Measurements from ENCODE around the gene SERPINE3.
A peak's percentile ranks its signal among the peaks of the same experiment; 100 is the strongest.

The SERPINE3 gene

DNA sequence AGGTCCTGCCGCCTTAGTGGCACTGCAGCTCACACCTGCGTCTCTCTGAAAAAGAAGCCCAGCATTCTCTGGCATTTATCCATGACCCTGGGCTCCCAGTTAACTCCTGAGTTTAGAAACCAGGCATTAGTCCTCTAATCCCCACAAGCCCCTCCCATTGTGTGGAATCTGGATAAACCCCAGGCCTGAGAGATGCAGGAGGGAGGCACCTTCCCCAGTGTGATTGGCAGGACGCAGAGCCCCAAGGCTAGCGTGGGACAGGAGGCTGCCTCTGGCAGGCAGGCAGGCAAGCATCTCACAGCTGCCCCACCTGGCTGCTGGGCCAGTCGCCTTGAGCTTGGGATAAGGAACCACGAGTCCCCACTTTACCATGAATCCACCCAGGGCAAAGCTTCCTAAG is 11.0 kb upstream of the SERPINE3 start:
- DNase-seq (ENCODE audit: low read depth in 2 of 2) = no peak

- no peak for DNase-seq (ENCODE audit: low read depth in 2 of 2)
Measured at GRCh38 chr13:51329606-51330005, 9.9 kb upstream of the SERPINE3 start.

DNA sequence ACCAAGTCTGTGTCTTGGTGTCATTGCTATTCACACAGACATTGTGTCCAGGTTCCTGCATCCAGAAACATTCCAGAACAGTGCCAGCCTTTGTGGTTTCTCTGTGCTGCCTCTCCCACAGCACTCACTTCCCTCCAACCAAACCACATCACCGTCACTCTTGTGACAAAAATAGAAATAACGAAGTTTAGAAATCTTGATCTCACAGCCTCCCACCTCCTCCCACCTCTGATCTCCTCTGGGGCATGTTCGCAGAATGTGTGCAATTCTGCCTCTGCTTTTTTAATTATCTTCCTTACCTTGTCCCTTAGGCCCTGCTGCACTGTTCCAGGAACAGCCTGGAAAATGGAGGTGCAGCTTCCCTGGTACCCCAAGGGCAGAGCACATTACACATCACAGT is 8.7 kb upstream of the SERPINE3 start:
- no peak for DNase-seq (ENCODE audit: low read depth in 2 of 2)

- no peak for DNase-seq (ENCODE audit: low read depth in 2 of 2)
Measured at GRCh38 chr13:51331354-51331861, 8.1 kb upstream of the SERPINE3 start.

DNA sequence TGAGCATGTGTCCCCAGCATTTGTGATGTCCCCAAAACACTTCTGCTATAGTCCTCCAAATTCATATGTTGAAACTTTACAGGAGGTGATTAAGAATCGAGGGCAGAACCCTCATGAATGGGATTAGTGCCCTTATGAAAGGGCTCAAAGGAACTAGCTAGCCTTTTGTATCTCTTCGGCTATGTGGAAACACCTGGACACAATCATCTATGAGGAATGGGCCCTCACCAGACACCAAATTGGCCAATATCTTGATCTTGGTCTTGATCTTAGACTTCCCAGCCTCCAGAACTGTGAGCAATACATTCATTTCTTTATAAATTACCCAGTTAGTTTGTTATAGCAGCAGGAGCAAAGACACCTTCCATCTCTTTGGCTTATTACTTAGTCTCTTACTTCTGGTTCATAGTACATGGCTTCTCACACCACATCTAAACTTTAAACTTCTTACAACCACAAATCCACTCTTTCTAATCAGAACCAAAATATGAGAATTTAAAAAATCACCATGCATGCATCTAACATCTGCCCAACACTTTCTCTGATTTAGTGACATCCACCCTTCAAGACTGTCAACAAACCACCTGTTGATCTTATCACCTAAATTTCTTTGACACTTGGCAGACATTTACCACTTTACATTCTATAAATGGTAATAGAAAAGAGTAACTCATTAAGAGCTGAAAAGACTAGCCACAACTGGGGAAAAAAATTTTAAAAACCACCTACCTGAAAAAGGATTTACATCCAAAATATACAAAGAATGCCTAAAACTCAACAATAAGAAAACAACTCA is 6.7 kb upstream of the SERPINE3 start:
- no peak for DNase-seq (ENCODE audit: low read depth in 2 of 2)

DNA sequence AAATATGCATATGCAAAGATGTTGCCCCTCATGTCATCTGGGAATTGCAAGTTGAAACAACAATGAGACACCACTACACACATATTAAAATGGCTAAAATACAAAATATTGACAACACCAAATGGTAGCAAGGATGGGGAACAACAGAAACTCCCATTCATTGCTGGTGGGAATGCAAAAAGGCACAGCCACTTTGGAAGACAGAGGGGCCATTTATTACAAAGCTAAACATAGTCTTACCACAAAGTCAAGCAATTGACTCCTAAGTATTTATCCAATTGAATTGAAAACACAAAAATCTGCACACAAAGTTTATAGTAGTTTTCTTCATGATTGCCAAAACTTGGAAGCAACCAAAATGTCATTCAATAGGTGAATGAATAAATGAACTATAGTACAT is 6.1 kb upstream of the SERPINE3 start:
- DNase-seq (ENCODE audit: low read depth in 2 of 2) = no peak

DNA sequence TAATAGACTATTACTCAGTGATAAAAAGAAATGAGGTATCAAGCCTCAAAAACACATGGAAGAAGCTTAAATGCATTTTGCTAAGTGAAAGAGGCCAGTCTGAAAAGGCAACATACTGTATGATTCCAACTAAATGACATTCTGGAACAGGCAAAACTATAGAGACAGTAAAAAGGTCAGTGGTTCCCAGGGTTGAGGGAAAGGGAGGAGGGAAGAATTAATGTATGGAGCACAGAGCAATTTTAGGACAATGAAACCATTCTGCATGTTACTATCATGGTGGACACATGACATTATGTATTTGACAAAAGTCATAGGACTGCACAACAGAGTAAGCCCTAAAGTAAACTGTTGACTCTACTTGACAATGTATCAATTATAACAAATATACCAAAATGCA is 5.7 kb upstream of the SERPINE3 start:
- DNase-seq (ENCODE audit: low read depth in 2 of 2) = no peak

DNA sequence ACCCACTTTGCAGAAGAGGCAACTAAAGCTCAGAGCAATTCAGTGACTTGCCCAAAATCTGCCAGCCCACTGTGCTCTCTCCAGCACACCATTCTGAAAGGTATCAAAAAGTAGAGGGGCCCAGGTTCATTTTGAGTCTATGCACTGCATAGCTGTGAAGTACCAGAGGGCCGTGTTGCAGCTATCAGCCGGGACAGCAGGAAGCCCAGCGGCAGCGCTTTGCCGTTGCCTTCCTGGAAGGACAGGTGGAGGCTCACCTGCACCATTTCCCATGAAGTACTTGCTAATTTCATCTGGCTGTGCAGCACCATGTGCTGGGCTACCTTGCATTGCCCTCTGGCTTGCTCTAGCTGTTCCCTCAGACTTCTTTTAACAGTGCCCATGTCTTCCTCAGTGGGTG is 2.7 kb upstream of the SERPINE3 start:
- no peak for DNase-seq (ENCODE audit: low read depth in 2 of 2)

DNA sequence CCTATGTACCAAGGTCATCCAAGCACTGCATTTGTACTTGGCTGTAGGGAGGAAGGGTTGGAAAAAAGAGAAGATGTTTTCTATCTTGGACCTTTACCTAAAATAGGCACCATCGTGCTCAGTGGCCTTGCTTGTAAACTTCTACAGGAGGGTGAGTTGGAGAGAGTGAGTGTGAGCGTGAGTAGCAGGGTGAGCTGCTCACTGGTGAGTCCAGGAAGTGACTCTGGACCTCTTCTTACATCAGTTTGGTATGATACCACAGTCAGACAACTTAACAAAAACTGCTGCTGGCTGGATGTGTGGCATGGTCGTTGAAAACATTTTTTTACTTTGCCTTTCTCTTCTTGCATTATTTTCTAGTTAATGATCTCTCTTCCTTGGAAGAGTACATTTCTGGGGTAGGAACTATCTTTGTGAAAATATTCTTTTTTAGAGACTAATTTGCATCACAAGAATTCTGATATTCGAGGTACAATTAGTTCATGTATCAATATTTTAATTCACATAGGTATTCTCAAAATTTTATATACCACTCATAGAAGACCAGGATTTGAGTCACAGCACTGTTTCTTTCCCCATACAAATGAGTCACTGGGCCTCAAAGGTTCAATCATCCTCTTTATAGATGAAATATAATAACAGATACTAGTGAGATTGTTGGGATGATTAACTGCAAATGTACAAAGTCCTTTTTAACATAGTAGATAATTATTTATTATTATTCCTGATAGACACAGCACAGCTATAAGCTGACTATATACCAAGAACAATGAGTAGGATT is 651 bp downstream of the SERPINE3 start:
- DNase-seq (ENCODE audit: low read depth in 2 of 2) = no peak

GRCh38 chr13:51341232-51341631 is 1.7 kb downstream of the SERPINE3 start:
- no peak for DNase-seq (ENCODE audit: low read depth in 2 of 2)

DNA sequence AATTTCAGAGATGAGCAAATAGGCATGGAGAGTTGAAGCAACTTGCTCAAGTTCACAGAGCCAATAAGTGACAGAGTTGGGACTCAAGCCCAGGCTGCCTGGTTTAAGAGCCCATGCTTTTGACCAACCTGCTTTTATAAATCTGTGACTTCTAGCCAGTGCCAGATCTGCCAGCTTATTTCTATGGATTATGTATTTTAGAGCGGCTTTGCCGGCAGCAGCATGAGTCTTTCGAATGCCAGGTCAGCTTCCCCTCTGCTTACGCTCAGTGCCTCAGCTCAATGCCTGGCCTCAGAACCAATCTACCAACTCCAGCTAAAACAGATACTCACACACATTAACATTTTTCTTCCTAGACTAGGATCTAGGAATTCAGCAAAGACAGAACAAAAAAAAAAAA is 2.3 kb downstream of the SERPINE3 start:
- DNase-seq (ENCODE audit: low read depth in 2 of 2) = no peak

- peak in 1 of 2 experiments; percentile 18 for DNase-seq (ENCODE audit: low read depth in 2 of 2)
Measured at GRCh38 chr13:51342706-51343105, 3.2 kb downstream of the SERPINE3 start.

GRCh38 chr13:51343475-51343874 is 4.0 kb downstream of the SERPINE3 start:
- DNase-seq (ENCODE audit: low read depth in 2 of 2) = no peak

- DNase-seq (ENCODE audit: low read depth in 2 of 2) = no peak
Measured at GRCh38 chr13:51346397-51346796, 6.9 kb downstream of the SERPINE3 start.

DNA sequence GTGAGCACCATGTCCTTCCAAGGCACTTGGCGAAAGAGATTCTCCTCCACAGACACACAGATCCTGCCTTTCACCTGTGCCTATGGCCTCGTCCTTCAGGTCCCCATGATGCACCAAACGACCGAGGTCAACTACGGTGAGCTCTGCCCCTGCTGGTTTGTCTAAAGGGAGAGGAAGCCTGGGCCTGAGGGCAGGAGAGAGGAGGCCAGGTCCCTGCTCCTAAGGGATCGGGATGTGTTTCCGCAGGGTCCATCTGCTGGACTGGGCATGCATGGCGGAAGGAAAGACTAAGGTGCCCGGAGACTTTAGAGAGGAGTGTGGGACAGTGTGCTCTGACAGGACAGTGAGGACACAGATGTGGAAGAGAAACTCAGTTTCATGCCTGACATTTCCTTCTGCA is 7.6 kb downstream of the SERPINE3 start:
- DNase-seq (ENCODE audit: low read depth in 2 of 2) = no peak

GRCh38 chr13:51348069-51348967 is 8.8 kb downstream of the SERPINE3 start:
- no peak for DNase-seq (ENCODE audit: low read depth in 2 of 2)

- no peak for DNase-seq (ENCODE audit: low read depth in 2 of 2)
Measured at GRCh38 chr13:51349016-51349415, 9.5 kb downstream of the SERPINE3 start.

DNA sequence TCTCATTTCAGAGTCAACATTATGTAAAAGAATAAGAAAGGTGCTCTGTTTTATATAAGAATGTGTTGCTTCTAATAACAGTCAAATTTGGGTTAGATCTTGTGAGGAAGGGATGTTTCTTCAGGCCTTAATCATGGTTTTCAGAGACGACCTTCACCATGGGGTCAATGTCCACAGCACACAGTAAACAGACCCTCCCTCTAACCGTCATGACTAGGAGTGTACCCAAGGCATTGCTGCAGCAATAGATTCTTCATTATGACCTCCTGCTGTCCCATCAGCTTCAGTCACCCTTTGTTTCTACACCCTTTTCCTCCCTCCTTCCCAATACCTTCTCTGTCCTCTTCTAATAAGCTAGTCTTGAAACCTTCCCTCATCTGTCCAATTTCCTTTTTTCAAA is 15.7 kb downstream of the SERPINE3 start:
- DNase-seq (ENCODE audit: low read depth in 2 of 2) = no peak

DNA sequence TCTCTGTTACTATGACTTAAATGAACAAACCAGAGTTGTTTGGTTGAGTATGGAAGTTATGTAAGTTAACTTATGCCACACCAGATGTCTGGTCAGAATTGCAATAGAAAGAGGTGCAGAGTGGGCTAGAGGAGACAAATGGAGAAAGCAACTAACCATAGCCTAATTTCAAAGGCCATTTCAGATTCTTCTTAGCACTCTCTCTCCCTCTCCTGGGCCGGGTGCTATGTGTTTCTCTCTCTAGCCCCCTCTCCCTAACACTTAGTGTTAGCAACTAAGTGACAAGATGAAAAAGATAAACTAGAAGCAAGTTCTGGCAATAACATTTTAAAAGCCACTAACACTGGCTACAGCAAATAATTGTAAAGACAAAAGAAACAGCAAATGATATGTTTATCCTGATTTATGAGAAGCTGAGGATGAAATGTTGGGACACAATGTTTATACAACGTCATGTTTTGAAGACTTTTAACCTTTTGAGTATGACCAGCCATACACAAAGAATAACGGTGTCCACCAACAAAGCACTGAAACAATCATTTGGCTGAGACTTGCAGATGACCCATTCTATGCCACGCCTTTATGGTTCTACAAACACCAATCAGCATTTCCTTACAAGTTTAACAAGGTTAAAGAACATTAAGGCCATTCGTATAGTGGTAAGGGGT is 18.6 kb downstream of the SERPINE3 start:
- DNase-seq (ENCODE audit: low read depth in 2 of 2) = no peak

DNA sequence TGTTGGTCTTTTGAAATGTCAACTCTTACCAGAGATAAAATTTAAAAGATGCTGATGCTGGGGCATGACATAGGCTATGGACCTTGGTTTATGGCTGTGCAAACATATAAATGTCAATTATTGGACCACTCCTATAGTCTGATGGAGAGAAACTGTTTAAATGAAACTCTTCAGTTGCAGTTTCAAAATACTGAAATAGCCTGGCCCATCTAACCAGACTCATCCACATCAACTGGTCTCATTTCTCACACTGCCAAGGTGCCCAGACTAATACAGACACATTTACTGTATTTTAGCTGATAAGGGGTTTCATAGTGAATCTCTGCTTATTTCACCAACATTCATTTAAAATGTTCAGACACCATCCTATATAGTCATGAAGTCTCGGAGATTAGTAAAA is 19.9 kb downstream of the SERPINE3 start:
- DNase-seq (ENCODE audit: low read depth in 2 of 2) = no peak

DNA sequence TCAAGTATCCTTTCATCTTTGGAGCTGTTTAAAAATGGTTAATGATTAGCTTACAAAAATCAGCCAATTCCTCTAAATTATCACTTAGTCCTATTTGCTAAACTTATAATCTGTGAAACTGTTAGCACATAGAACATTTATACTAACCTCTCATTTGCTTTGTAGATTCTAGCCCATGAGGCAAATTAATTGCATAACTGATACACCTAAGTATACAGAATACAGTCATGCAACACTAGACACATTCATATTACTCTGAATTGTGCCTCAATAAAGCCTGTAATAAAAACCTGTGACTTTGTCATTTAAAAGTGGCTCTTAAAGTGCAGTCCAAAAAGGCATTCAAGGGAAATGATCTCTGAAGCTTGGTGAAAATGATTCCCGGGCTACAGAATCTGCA is 21.0 kb downstream of the SERPINE3 start:
- no peak for DNase-seq (ENCODE audit: low read depth in 2 of 2)
